ENCODE measurements around the gene MMEL1. TPM values are rescaled to one million over a fixed set of nuclear protein-coding genes. Genes with fewer than 3 reads are reported as not detected.

Gene MMEL1
- total and polyA plus RNA-seq, 2 of the 13 experiments (the other 11 are each of a cell fraction or from before 2014, with no cell fraction given): 0.48 TPM; not detected in 1

DNA sequence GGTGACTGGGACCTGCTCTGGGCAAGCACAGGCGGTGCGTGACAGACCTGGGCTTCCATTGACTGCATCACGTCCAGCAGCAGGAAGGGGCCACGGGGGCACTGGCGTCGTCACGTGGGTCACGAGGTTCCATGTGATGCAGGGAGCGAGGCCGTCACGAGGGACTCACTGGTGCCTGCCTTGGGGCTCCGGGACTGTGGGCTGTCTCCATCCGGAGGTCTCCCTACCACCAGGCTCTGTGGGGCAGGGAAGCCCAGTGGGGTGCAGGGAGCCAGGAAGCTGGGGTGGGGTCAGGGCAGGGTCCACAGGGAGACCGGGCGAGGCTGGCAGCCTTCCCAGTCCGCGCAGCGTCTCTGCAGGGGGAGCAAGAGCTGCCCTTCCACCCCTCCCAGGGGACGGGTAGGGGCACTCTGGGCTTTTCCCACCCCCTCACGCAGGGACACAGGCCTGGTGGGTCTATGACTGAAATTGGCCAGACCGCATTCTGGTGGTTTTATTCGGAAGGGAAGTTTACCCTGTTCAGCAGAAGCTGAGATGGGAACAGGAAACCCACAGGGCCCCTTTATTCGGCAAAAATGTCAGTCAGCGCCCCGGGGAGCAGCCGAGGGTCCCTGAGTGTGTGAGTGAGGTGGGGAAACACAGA, 77.1 kb downstream of the MMEL1 start (continued):
- TF ChIP-seq, protein P1, sequence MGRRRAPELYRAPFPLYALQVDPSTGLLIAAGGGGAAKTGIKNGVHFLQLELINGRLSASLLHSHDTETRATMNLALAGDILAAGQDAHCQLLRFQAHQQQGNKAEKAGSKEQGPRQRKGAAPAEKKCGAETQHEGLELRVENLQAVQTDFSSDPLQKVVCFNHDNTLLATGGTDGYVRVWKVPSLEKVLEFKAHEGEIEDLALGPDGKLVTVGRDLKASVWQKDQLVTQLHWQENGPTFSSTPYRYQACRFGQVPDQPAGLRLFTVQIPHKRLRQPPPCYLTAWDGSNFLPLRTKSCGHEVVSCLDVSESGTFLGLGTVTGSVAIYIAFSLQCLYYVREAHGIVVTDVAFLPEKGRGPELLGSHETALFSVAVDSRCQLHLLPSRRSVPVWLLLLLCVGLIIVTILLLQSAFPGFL (CRISPR knock-in tag; IDR thresholded peaks at IDR 0.05): no peak
- no peak for TF ChIP-seq NCOA2 (CRISPR knock-in tag; IDR thresholded peaks at IDR 0.05)
- TF ChIP-seq, protein P2, sequence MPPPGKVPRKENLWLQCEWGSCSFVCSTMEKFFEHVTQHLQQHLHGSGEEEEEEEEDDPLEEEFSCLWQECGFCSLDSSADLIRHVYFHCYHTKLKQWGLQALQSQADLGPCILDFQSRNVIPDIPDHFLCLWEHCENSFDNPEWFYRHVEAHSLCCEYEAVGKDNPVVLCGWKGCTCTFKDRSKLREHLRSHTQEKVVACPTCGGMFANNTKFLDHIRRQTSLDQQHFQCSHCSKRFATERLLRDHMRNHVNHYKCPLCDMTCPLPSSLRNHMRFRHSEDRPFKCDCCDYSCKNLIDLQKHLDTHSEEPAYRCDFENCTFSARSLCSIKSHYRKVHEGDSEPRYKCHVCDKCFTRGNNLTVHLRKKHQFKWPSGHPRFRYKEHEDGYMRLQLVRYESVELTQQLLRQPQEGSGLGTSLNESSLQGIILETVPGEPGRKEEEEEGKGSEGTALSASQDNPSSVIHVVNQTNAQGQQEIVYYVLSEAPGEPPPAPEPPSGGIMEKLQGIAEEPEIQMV (CRISPR knock-in tag; IDR thresholded peaks at IDR 0.05; ENCODE audit: low read depth): no peak
- TF ChIP-seq, protein P3, sequence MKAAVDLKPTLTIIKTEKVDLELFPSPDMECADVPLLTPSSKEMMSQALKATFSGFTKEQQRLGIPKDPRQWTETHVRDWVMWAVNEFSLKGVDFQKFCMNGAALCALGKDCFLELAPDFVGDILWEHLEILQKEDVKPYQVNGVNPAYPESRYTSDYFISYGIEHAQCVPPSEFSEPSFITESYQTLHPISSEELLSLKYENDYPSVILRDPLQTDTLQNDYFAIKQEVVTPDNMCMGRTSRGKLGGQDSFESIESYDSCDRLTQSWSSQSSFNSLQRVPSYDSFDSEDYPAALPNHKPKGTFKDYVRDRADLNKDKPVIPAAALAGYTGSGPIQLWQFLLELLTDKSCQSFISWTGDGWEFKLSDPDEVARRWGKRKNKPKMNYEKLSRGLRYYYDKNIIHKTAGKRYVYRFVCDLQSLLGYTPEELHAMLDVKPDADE (CRISPR knock-in tag; IDR thresholded peaks at IDR 0.05): 0 out of 2 replicates have a peak, but pooled peaks have one; percentile 42
- no peak for TF ChIP-seq IKZF4 (CRISPR knock-in tag; IDR thresholded peaks at IDR 0.05; ENCODE audit: borderline replicate concordance, low read depth, not compliant biosample characterization)
- no peak for TF ChIP-seq ZNF704 (CRISPR knock-in tag; IDR thresholded peaks at IDR 0.05; ENCODE audit: borderline replicate concordance)
- TF ChIP-seq ZNF792 (CRISPR knock-in tag; IDR thresholded peaks at IDR 0.05): no peak; the same call in 1 of the 2 replicates
- no peak for TF ChIP-seq ADNP (CRISPR knock-in tag; IDR thresholded peaks at IDR 0.05)
- TF ChIP-seq POLR2G (IDR thresholded peaks at IDR 0.05; ENCODE audit: low read depth, low read length): no peak
- no peak for TF ChIP-seq ZNF362 (CRISPR knock-in tag; IDR thresholded peaks at IDR 0.05; ENCODE audit: borderline replicate concordance)
- TF ChIP-seq, protein P4, sequence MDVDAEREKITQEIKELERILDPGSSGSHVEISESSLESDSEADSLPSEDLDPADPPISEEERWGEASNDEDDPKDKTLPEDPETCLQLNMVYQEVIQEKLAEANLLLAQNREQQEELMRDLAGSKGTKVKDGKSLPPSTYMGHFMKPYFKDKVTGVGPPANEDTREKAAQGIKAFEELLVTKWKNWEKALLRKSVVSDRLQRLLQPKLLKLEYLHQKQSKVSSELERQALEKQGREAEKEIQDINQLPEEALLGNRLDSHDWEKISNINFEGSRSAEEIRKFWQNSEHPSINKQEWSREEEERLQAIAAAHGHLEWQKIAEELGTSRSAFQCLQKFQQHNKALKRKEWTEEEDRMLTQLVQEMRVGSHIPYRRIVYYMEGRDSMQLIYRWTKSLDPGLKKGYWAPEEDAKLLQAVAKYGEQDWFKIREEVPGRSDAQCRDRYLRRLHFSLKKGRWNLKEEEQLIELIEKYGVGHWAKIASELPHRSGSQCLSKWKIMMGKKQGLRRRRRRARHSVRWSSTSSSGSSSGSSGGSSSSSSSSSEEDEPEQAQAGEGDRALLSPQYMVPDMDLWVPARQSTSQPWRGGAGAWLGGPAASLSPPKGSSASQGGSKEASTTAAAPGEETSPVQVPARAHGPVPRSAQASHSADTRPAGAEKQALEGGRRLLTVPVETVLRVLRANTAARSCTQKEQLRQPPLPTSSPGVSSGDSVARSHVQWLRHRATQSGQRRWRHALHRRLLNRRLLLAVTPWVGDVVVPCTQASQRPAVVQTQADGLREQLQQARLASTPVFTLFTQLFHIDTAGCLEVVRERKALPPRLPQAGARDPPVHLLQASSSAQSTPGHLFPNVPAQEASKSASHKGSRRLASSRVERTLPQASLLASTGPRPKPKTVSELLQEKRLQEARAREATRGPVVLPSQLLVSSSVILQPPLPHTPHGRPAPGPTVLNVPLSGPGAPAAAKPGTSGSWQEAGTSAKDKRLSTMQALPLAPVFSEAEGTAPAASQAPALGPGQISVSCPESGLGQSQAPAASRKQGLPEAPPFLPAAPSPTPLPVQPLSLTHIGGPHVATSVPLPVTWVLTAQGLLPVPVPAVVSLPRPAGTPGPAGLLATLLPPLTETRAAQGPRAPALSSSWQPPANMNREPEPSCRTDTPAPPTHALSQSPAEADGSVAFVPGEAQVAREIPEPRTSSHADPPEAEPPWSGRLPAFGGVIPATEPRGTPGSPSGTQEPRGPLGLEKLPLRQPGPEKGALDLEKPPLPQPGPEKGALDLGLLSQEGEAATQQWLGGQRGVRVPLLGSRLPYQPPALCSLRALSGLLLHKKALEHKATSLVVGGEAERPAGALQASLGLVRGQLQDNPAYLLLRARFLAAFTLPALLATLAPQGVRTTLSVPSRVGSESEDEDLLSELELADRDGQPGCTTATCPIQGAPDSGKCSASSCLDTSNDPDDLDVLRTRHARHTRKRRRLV (CRISPR knock-in tag; IDR thresholded peaks at IDR 0.05): no peak
- TF ChIP-seq, protein P5, sequence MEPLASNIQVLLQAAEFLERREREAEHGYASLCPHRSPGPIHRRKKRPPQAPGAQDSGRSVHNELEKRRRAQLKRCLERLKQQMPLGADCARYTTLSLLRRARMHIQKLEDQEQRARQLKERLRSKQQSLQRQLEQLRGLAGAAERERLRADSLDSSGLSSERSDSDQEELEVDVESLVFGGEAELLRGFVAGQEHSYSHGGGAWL (CRISPR knock-in tag; IDR thresholded peaks at IDR 0.05): peak; percentile 71; the same call in 1 of the 2 replicates
- no peak for TF ChIP-seq SRSF9 (IDR thresholded peaks at IDR 0.05; ENCODE audit: borderline replicate concordance, insufficient read depth, low read depth, low read length, poor library complexity, severe bottlenecking)
- no peak for TF ChIP-seq EHMT2 (IDR thresholded peaks at IDR 0.05; ENCODE audit: borderline replicate concordance, low read depth, low read length)
- no peak for TF ChIP-seq JUN (CRISPR knock-in tag; IDR thresholded peaks at IDR 0.05)
- TF ChIP-seq PRMT3 (CRISPR knock-in tag; IDR thresholded peaks at IDR 0.05; ENCODE audit: borderline replicate concordance, low read depth): no peak

Measured in HepG2 (cell line).